T-helper 22 cell (primary cell): ENCODE results near the gene TLR10.

ENCODE experiments used
- DNase-seq: peaks from one replicate; pipeline ENCODE4 v3.0.0-alpha.2; 2020; ENCODE audit warnings: low read depth

TLR10 gene

DNA sequence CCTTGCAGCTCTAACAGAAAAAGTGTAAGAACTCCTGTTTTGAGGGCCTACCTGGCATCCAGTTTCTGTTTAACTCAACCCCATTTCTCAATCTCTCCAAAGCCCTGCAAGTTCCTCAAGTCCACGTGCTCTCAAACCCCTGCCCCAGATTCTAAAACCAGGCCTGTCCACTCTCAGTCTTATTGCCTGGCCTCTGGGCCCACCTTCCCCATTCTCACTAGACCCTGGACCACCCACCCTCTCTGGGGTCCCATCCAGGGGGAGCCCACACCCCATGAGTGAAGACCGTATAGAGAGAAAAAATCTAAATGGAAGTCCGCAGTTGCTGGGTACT, 58.3 kb downstream of the TLR10 start:
- no peak for DNase-seq

DNA sequence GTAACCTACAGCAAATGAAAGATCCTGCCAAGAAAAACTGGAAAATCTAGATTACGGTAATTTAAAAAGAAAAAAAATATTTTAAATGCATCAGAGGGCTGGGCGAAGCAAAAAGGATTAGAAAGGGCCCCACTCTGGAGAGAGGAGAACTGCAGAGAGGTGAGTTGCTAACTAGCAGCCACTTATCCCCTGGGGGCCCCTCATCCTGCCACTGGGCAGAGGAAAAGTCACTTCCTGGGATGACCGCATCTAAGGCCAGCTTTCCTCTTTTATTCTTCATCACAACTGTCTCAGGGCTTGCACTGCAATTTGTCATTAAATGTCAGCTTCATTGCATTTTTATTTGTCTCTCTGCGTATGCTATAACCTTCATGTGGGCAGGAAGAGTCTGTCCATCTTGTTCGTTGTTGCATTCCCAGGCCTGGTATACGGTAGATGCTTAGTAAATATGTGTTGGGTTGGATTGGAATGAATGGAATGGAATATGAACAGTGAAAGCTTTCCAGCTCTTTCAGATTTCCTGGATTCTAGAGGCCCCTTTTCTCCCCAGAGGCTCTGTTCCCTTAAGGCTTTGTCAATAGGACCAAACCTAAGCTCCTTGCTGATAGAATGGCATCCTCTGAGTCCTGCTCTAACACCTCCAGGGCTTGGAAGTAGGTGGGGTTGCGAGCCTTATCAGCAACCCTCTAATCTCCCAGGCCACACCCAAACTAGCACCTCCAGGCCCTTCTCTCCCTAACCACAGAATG, 58.9 kb downstream of the TLR10 start:
- no peak for DNase-seq

DNA sequence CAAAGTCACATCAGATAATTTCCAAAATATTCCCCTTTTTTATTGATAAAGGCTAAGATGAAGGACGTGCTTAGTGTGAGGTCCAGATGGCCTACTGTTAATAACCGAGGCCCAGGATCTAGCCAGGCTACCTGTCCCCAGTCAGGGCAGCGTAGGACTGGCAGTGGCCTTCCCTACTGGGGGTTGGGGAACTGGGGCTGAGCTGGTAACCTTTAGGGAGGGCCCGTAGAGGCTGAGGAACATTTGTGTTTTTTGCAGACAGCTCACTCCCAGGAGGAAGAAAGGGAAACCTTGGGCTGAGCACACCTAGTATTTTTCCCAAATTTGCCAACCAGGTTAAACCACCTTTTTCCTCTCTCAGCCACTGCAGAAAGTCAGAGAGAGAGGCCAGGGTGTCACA, 59.7 kb downstream of the TLR10 start:
- no peak for DNase-seq
